HS-27A (cell line): ENCODE measurements around the gene ANGPT4.
A peak's percentile ranks its signal among the peaks of the same experiment; 100 is the strongest.
"Not testable (repeated sequence)": the region's sequence is repeated elsewhere in the genome, so short reads cannot be mapped to it uniquely, and the experiment has no call there.

Source experiments
- DNase-seq: peaks from one replicate; pipeline ENCODE4 v3.0.0-alpha.2; 2012; ENCODE audit warnings: low read depth, missing footprints

The ANGPT4 gene

DNA sequence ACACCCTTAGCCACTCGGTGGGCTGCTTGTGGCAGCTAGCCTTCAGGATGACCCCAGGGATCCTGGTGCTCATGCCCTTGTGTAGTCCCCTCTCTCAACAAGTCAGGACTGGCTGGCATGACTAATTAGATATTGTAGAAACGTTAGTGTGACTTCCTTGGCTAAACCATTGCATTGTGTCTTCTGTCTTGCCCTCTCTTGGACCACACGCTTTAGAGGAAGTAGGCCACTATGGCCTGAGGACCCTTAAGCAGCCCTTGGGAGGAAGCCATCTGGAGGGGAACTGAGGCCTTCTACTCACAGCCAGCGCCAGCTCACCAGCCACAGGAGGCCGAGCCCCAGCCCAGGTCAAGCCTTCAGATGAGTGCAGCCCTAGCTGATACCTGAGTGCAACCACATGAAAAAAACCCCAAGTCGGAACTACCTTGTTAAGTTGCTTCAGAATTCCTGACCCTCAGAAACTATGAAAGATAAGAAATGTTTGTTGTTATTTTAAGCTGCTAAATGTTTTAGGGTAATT is 10.1 kb downstream of the ANGPT4 start:
- no peak for DNase-seq

DNA sequence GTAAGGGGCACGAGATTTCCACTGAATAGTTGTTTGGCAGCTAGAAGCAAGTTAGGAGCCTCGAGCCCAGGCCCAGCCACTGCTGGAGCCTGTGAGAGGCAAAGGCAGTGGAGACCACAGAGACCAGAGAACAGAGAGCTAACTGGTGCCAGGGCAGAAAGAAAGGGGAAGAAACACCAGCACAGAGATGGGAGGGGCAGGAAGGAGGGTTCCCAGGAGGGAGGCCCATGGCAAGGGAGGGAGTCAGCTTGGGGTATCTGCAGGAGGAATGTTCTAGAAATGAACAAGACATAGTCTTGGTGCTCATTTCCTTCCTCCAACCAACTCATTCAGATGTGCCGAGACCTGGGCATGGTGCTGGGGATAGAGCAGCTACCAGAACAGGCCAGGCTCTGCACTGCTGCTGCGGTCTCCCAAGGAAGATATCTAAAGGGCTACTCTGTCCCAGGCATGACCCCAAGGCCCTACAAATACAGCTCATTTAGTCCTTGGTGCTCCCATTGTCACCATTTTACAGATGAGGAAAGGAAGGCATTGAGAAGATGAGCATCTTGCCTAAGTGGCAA is 10.7 kb downstream of the ANGPT4 start:
- DNase-seq, result no peak

DNA sequence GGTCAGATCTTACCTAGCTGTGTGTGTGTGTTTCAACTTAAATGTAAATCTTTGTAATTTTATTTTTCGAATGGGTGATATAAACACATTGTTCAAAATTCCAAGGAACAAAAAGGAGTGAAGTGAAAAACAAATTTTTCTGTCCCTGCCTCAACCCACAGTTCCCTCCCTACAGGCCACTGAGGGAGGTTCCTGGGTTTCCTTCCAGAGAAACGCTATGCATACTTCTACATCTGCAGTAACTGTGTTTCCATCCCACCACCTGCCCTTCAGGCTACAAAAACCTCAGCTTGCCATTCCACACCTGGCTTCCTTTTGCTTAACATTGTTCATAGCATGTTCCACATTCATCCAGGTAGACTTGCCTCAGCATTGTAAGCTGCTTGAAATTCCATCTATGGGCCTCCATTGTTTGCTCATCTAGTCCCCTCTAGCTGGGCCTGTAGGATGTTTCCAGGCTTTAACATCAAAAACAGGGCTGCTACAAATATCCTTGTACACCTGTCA is 12.0 kb downstream of the ANGPT4 start:
- DNase-seq, result no peak

DNA sequence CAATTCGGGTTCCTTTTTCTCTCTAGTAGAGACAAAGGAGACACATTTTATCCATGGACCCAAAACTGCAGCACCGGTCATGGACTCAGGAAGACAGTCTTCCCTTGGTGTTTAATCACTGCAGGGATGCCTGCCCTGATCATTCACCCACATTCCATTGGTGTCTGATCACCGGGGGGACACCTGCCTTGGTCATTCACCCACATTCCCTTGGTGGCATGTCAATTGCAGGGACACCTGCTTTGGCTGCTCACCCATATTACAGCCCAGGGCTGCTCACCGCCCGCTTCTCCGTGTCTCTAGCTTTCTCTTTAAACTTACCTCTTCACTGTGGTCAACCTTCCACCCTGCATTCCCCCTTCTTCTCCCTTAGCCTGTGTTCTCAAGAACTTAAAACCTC is 18.7 kb downstream of the ANGPT4 start:
- not testable (repeated sequence) for DNase-seq

DNA sequence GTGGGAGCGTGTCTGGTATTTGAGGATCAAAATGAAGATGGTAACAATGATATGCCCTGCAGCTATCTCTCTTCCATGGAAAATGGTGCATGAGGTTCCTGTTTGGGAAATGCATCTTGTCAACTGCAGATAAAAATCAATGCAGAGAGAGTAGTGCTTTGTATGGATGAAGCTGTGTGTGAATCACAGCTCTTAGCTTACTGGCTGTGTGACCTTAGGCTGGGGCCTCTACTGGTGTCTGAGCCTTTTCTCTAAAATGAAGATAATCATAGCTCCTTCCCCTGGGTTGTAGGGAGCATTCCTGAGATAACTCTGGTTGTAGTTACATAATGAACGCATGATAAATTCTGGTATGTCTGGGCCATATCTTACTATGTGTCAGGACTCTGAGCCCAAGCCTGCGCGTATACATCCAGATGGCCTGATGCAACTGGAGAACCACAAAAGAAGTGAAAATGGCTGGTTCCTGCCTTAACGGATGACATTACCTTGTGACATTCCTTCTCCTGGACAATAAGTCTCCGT is 19.6 kb downstream of the ANGPT4 start:
- no peak for DNase-seq

DNA sequence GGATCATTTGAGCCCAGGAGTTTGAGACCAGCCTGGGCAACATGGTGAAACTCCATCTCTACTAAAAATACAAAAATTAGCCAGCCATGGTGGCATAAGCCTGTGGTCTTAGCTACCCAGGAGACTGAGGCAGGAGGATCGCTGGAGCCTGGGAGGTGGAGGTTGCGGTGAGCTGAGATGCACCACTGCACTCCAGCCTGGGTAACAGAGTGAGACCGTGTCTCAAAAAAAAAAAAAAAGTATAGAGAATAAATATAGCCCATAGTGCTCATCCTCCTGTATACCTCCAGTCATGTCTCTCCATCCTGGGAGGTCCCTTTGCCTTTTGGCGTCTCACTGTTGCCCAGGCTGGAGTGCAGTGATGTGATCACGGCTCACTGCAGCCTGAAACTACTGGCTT is 23.8 kb downstream of the ANGPT4 start:
- DNase-seq, result not testable (repeated sequence)

DNA sequence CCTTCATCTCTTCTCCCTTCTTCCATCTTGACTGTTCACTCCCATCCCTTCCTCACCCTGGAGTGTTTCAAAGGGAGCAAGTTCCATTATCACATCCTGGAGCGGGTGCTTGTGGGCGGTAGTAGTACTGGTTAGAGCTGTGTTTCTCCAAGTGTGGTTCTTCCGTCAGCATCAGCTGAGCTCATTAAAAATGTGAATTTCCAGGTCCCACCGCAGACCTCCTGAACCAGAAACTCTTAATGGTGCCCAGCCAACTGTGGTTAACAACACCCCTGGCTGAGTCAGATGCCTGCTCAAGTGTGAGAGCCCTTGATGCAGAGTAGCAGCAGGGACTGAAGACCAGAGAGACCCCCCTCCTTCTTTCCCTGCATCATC is 24.4 kb downstream of the ANGPT4 start:
- no peak for DNase-seq

DNA sequence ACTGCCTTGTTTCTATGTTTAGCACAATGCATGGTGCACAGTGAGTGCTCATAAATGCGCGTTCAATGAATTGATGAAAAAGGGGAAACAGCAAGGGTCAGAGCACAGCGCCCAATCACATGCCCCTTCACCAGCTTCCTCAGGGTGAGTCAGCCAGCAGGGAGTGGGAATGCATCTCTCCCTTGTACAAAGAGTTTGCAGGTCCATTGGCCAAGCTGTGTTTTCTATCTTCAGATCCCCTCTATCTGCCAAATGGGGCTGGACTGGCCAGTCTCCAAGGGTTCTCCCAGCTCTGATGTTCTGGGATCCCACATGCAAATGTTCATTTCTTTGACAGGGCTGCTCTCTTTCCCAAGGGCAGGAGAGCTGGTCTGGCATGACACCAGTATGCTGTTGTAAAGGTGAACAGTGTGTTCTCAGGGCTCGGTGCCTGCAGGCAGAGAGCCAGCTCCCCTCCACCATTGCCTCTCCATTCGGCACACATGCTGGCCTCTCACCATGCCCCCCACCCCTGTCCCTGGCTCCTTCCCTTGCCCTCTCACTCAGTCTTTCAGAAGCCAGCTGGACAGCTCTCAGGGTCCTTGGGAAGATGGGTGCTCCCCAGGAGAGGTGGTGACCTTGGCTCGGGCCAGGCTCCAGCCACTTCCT is 25.0 kb downstream of the ANGPT4 start:
- DNase-seq, result no peak

DNA sequence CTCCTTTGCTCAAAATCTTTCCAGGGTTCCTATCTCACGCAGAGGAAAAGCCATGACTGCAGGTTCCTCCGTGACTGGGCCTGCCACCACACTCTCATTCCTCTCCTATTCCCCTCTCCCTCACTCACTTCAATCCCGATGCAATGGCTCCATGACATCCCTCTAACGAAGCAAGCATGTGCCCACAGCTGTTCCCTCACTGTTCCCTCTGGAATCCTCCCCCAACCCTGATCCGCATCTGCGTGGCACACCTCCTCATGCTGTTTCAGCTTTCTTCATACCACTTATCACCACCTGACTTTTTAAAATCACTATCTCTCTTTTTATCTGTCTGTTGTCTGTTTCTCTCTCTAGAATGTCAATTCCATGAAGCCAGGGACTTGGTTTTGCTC is 25.5 kb downstream of the ANGPT4 start:
- DNase-seq, result no peak

DNA sequence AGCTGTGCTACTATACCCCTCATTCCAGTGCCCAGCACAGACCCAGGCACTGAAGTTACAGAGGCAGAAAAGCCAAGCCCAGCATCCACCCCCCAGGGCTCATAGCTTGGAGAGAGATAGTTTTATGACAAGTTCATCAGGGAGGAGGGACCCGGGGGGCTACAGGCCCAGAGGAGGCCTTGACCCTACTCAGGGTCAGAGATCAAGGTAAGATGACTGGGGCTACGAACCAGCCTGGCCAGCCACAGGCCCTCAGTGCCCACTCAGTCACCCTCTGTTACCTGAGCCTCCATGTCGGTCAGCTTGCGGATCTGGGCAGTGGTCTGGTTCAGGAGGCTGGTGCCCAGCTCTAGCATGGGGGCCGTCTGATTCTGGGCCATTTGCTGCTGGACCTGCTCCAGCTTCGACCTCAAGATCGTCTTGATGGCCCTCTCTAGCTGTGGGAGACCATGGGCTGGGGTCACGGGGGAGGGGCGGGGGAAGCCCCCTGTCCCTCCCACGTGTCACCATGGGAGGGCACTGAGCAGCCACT is 26.1 kb downstream of the ANGPT4 start:
- DNase-seq, result no peak

DNA sequence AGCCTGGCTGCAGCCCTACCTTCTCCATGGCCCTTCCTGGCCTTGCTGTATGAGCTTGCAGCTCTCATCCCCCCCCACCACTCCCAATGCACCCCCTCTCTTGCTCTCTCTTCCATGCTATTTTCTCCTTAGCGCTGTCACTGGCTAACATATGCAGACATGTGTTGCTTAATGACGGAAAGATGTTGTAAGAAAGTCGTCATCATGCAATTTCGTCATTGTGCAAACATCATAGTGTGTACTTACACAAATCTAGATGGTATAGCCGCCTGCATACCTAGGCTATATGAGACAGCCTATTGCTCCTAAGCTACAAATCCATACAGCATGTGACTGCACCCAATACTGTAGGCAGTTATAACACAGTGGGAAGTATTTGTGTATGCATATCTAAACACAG is 27.0 kb downstream of the ANGPT4 start:
- no peak for DNase-seq

DNA sequence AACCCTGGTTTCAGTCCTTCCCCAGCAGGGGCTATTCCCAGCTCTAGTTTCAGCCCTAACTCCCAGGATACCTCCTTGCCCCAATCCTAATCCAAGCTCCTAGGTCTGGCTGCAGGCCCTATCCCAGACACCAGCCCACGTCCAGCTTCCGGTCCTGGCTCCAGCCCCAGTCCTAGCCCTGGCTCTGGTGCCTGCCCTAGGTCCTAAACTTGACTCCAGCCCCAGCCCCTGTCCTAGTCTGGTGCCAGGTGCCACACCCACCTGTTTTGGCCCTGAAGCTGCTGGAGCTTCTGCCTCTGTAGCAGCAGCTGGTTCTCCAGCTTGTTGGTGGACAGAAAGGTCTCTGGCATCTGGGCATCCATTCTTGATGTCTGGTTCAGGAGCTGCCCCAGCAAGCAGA is 28.1 kb downstream of the ANGPT4 start:
- no peak for DNase-seq

DNA sequence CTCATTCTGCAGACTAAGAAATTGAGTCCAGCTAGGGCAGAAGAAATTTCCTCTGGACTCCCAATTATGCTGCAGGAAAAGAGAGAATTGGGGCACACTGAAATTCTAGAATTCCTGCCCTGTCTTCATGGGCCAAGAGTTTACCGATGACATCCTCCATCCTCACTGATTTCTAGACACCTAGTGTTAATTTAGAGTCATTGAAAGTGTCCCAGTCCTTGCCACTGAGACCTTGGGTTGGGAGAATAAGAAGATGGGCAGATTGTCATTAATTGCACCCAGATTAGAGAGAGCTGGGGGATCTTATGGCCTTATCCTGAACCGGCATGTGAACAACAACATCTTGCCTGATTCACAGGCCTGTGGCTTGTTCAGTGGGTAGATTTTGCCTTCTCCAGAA is 29.0 kb downstream of the ANGPT4 start:
- DNase-seq, result no peak

DNA sequence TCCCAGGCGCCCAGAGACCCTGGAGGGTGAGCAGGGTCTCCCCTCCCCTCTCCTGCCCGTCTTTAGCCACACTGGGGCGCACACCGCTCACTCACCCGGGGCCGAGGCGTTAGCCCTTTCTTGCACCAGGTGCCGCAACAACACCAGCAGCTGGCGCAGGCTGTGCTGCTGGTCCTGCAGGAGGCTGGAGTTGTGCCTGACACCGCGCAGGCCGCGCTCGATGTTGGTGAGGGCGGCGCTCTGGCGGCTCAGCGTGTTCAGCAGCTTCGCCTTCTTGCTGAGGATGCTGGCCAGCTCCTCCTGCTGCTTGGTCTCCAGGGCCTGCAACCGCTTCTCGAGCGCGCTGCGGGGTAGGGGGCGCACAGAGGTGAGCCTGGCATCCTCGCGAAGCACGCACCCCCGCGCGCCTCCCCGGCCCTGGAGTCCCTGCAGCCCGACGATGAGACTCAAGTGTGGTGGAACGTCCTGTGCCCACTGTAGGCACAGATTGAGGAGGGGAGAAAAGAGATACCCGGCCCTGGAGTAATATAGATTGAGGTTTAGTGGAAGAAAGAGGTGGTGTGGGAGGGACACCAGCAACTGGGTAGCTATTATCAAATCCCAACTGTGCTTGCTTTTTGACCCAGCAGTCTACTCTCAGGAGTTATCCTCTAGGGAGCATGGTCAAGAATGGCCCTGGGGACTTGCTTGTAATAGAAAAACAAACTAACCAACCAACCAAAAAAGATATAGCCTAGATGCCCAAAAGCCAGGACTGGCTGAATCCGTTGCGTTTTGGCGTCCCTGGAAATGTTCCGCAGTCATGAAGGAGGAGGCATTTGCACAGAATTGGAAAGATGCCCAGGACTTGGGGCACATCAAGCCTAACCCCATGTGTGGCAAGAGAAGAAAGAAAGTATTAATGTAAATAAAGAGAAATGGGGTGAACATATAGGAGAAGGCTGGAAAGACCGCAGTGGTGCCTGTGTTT is 30.9 kb downstream of the ANGPT4 start:
- DNase-seq, result no peak

DNA sequence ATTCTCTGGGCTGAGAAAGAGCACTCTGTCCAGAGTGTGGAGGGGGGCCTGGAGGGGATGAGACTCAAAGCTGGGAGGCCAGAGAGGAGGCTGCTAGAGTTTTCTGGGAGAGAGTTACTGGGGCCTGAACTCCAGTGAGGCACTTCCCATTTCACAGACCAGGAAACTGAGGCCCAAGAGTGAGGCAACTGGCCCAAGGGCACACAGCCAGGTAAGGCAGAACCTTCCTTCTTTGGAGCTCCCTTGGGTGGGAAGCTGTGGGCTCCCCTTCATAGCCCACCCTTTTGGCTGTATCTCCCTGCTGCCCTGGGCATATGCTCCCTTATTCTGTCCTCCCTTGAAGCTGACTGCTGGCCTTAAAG is 34.4 kb downstream of the ANGPT4 start:
- no peak for DNase-seq

DNA sequence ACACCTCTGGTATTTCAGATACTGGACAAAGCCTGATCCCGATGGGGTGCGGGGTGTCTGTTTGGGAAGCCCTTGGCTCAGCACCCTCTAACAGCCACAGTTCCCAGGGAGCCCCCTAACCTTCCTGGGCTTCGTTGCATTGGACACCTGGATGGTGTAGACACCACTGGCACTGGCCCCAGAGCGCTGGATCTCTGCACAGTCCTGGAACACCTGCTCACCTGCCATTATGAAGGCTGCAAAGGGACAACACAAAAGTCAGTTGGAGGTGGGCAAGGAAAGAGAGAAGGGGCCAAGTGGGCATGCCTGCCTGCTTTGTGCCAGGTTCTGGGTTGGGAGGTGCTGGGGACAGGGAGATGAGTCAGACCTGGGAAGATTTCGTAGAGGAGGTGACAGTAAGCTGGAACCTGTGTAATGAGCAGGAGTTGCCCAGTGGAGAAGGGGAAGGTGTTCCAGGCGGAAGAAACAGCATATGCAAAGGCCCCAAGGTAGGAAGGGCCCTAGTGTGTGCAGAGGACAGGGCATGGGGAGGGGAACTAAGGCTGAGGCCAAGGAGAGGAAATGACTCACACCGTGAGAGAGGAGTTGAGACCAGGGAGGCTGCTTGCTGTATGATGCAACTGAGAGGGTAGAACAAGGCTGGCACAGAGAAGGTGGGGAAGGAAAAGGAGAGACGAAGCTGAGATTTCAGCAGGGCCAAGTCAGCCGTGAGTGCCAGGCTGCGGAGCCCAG is 34.9 kb downstream of the ANGPT4 start:
- DNase-seq, result peak; percentile 57

DNA sequence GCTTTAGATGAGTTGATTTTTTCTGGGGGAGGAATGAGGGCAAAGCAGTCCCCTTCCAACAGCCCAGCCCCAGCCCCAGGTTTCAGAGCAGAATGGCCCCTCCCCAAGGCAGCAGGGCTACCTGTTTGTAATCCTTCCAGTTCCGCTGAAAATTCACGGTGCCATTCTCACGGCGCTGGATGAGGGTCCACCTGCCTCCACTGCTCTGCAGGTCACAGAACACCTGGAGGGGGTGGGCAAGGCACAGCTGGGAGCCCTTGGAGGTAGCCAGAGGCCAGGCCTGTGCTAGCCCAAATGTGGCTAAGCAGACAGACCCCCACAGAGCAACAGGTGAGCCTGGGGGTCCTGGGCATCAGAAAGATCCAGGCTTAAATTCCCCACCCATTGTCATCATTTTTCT is 36.5 kb downstream of the ANGPT4 start:
- DNase-seq, result no peak

DNA sequence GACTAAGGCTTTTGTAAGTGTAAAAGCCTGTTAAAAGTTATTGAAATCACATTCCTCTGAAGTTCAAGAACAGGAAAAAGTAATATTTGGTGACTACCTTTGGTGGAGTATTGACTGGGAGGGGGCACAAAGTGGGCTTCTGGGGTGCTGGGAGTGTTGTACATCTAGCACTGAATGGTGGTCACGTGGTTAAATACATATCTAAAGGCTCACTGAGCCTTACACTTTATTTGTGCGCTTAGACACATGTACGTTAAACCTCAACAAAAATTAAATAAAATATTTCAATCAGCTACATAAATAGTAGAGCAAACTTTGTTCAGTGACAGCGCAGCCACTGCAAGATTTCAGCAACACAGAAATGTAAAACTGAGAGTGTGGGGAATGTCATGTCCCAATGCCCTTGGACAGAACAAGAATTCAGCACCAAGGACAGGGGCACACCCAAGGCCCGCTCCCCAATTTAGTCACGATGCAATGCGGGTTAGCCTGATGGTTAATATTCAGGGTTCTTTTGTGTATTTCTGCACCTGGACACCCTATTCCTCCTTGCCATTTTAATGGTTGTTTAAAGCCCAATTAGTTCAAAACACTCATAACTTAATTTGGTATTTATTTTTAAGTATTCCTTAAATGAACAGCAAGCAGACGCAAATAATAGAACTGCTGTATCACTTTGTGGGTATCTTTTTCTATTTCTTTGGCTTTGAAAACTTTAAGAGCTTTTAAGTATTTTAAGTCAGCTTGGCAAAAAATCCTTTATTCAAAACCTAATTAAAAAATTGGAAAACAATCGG is 37.4 kb downstream of the ANGPT4 start:
- DNase-seq, result no peak

DNA sequence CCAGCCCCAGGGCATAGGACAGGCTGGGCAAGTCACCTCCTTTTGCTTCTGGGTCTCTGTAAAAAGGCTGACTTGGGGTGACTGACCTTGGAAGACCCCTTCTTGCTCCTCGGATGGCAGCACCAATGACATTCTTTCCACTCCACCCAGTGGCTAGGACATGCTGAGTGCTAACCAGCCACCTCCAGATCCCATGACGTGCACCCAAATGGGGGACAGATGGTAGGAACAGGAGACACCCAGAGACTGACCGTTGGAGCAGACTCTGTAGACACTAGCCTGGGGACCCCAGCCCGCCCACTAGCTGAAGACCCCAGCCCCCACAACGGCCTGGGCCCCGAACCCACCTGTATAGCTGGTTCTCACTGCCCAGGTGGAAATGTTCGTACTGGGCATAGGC is 38.3 kb downstream of the ANGPT4 start:
- DNase-seq, result no peak

DNA sequence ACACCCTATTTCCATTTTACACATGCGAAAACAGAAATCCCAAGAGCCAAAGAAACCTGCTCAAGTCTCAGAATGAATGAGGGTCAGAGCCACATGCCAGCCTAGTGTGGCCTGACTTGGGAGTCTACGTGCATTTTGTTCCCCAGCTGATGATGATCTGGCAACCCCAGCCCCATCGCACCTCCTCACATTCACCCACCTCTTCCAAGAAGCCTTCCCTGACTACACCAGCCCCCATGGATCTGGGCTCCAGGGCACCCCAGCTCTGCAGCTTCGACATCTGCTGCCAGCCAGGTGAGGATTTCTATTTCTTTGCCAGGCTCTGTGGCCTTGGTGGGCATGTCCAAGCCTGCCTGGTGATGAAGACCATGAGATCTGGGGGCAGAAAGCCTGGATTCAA is 41.0 kb downstream of the ANGPT4 start:
- no peak for DNase-seq
